Neural cell (in vitro differentiated cells): Measurements from ENCODE around the gene ITGAX. TPM values are rescaled to one million over a fixed set of nuclear protein-coding genes. Genes with fewer than 3 reads are reported as not detected.

Source experiments
- H2AFZ ChIP-seq: fragments of 200-600, 300-800 bp; sonication (generic), shearing (Covaris generic); 2 replicates; pipeline ENCODE4 v1.6.0; 2014; ENCODE audit warnings: low read depth, mild to moderate bottlenecking, antibody characterized with exemption, low read length, moderate library complexity
- H3F3A ChIP-seq: fragments of 200-600 bp; shearing (Covaris generic); 2 replicates; pipeline ENCODE4 v1.6.1; 2016; ENCODE audit warnings: mild to moderate bottlenecking, moderate library complexity, mixed read lengths, antibody characterized with exemption, low read length; ENCODE audit not compliant: insufficient read depth, poor library complexity, severe bottlenecking
- H3K27ac ChIP-seq: fragments of 200-600, 300-800 bp; sonication (generic), shearing (Covaris generic); 2 replicates; pipeline ENCODE4 v1.5.1; 2014; ENCODE audit warnings: mild to moderate bottlenecking, low read length, moderate library complexity
- H3K27me3 ChIP-seq: fragments of 300-800, 200-600 bp; sonication (generic), shearing (Covaris generic); 2 replicates; pipeline ENCODE4 v1.6.0; 2014; ENCODE audit warnings: mild to moderate bottlenecking, low read depth, low read length, moderate library complexity; ENCODE audit not compliant: insufficient read depth
- H3K36me3 ChIP-seq: fragments of 300-800, 200-600 bp; sonication (generic), shearing (Covaris generic); 2 replicates; pipeline ENCODE4 v1.5.1; 2014; ENCODE audit warnings: mild to moderate bottlenecking, antibody characterized with exemption, low read length, moderate library complexity; ENCODE audit not compliant: insufficient read depth
- H3K4me2 ChIP-seq: fragments of 300-800, 200-600 bp; sonication (generic), shearing (Covaris generic); 2 replicates; pipeline ENCODE4 v1.6.0; 2014; ENCODE audit warnings: mild to moderate bottlenecking, low read length
- H3K4me3 ChIP-seq: fragments of 300-800, 200-600 bp; sonication (generic), shearing (Covaris generic); 2 replicates; pipeline ENCODE4 v1.5.1; 2014; ENCODE audit warnings: mild to moderate bottlenecking, low read length, moderate library complexity
- H3K79me2 ChIP-seq: fragments of 200-600 bp; shearing (Covaris generic); replicated peaks from 2 replicates; pipeline ENCODE4 v1.6.0; 2014; ENCODE audit warnings: mild to moderate bottlenecking, low read length, moderate library complexity; ENCODE audit not compliant: insufficient read depth
- H3K9ac ChIP-seq: fragments of 300-800, 200-600 bp; sonication (generic), shearing (Covaris generic); 2 replicates; pipeline ENCODE4 v1.6.1; 2016; ENCODE audit warnings: mild to moderate bottlenecking, low read length, mixed read lengths
- H3K9me2 ChIP-seq: fragments of 200-600 bp; shearing (Covaris generic); 2 replicates; pipeline ENCODE4 v1.6.1; 2016; ENCODE audit warnings: mild to moderate bottlenecking, low read length, mixed read lengths; ENCODE audit not compliant: insufficient read depth
- H3K9me3 ChIP-seq: fragments of 200-600, 300-800 bp; sonication (generic), shearing (Covaris generic); 2 replicates; pipeline ENCODE4 v1.6.1; 2016; ENCODE audit warnings: mild to moderate bottlenecking, mixed run types, low read length, moderate library complexity, mixed read lengths
- H4K20me1 ChIP-seq: fragments of 200-600 bp; shearing (Covaris generic); 2 replicates; pipeline ENCODE4 v1.6.1; 2016; ENCODE audit warnings: mild to moderate bottlenecking, mixed run types; ENCODE audit not compliant: insufficient read depth
- EP300 ChIP-seq: fragments of 450-650 bp; conservative IDR thresholded peaks from 2 replicates; pipeline ENCODE4 v1.6.1; 2014; ENCODE audit warnings: antibody characterized with exemption, mild to moderate bottlenecking, moderate library complexity; ENCODE audit not compliant: poor library complexity, severe bottlenecking
- EZH2 ChIP-seq: fragments of 200-600, 300-800 bp; shearing (Covaris generic), sonication (generic); IDR thresholded peaks from 2 replicates; pipeline ENCODE4 v1.6.1; 2014; ENCODE audit warnings: antibody characterized with exemption, low read length, borderline replicate concordance, mild to moderate bottlenecking; ENCODE audit not compliant: insufficient read depth, poor library complexity, severe bottlenecking
- MXI1 ChIP-seq: fragments of 450-650 bp; conservative IDR thresholded peaks from 2 replicates; pipeline ENCODE4 v1.6.1; 2014; ENCODE audit warnings: antibody characterized with exemption, mild to moderate bottlenecking; ENCODE audit not compliant: poor library complexity, severe bottlenecking
- POLR2AphosphoS5 ChIP-seq: IDR thresholded peaks from 2 replicates; pipeline ENCODE4 v1.6.1; 2012
- RAD21 ChIP-seq: fragments of 450-650 bp; conservative IDR thresholded peaks from 2 replicates; pipeline ENCODE4 v1.6.1; 2014; ENCODE audit warnings: antibody characterized with exemption, mild to moderate bottlenecking, moderate library complexity
- SMC3 ChIP-seq: fragments of 450-650 bp; conservative IDR thresholded peaks from 2 replicates; pipeline ENCODE4 v1.6.1; 2014; ENCODE audit warnings: antibody characterized with exemption, mild to moderate bottlenecking, moderate library complexity; ENCODE audit not compliant: poor library complexity
- TAF1 ChIP-seq: IDR thresholded peaks from 2 replicates; pipeline ENCODE4 v1.6.1; 2012; ENCODE audit warnings: low read depth
- polyA plus RNA-seq: library from polyadenylated mRNA; depleted of rRNA; stranded (reverse); fragments of >200 nt; gene quantifications from 2 replicates; pipeline ENCODE4 v1.2.3, GENCODE V29; 2014
- TF ChIP-seq, protein P1 (sequence below): fragments of 450-650 bp; IDR thresholded peaks from 2 replicates; pipeline ENCODE4 v1.5.1; 2014; ENCODE audit warnings: antibody characterized with exemption, mild to moderate bottlenecking, moderate library complexity; ENCODE audit not compliant: poor library complexity, severe bottlenecking
- TF ChIP-seq, protein P2 (sequence below): IDR thresholded peaks from 2 replicates; pipeline ENCODE4 v1.6.1; 2012; ENCODE audit warnings: borderline replicate concordance

Gene ITGAX
- polyA plus RNA-seq, 1 donor from 2014 or later = not detected

DNA sequence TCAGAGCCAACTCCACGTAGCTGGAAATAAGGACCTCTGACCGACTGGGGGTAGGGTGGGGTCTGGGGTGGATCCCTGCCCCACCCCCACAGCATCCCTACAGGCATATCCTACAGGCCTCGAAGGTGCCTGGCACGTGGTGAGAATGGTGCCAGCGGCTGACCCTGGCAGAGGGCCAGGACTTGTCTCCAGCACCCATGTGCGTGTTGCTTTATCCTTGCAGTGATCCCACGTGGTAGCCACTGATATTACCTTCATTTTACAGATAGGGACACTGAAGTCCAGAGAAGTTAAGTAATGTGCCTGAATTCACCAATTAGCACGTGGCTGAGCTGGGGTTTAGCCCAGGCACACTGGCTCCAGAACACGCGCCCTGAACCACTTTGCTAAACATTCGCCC is 46.5 kb downstream of the ITGAX start:
- H3F3A ChIP-seq = no peaks in the 10 kb centered on the region
- H2AFZ ChIP-seq = no peak overlapping the region
- H3K4me3 ChIP-seq = no peak overlapping the region
- no peak overlapping the region for H3K9ac ChIP-seq
- H3K79me2 ChIP-seq = no peaks in the 10 kb centered on the region
- no peak overlapping the region for H3K4me2 ChIP-seq
- H3K27ac ChIP-seq = no peak overlapping the region
- no peaks in the 10 kb centered on the region for H3K27me3 ChIP-seq
- TF ChIP-seq, protein P1, sequence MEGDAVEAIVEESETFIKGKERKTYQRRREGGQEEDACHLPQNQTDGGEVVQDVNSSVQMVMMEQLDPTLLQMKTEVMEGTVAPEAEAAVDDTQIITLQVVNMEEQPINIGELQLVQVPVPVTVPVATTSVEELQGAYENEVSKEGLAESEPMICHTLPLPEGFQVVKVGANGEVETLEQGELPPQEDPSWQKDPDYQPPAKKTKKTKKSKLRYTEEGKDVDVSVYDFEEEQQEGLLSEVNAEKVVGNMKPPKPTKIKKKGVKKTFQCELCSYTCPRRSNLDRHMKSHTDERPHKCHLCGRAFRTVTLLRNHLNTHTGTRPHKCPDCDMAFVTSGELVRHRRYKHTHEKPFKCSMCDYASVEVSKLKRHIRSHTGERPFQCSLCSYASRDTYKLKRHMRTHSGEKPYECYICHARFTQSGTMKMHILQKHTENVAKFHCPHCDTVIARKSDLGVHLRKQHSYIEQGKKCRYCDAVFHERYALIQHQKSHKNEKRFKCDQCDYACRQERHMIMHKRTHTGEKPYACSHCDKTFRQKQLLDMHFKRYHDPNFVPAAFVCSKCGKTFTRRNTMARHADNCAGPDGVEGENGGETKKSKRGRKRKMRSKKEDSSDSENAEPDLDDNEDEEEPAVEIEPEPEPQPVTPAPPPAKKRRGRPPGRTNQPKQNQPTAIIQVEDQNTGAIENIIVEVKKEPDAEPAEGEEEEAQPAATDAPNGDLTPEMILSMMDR = no peak
- TF ChIP-seq POLR2AphosphoS5 (no peak), RAD21 (no peak), EZH2 (no peak), EP300 (no peak), MXI1 (no peak), SMC3 (no peak), TAF1 (no peak)
- TF ChIP-seq, protein P2, sequence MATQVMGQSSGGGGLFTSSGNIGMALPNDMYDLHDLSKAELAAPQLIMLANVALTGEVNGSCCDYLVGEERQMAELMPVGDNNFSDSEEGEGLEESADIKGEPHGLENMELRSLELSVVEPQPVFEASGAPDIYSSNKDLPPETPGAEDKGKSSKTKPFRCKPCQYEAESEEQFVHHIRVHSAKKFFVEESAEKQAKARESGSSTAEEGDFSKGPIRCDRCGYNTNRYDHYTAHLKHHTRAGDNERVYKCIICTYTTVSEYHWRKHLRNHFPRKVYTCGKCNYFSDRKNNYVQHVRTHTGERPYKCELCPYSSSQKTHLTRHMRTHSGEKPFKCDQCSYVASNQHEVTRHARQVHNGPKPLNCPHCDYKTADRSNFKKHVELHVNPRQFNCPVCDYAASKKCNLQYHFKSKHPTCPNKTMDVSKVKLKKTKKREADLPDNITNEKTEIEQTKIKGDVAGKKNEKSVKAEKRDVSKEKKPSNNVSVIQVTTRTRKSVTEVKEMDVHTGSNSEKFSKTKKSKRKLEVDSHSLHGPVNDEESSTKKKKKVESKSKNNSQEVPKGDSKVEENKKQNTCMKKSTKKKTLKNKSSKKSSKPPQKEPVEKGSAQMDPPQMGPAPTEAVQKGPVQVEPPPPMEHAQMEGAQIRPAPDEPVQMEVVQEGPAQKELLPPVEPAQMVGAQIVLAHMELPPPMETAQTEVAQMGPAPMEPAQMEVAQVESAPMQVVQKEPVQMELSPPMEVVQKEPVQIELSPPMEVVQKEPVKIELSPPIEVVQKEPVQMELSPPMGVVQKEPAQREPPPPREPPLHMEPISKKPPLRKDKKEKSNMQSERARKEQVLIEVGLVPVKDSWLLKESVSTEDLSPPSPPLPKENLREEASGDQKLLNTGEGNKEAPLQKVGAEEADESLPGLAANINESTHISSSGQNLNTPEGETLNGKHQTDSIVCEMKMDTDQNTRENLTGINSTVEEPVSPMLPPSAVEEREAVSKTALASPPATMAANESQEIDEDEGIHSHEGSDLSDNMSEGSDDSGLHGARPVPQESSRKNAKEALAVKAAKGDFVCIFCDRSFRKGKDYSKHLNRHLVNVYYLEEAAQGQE = no peak
- H4K20me1 ChIP-seq = no peaks in the 10 kb centered on the region
- no peaks in the 10 kb centered on the region for H3K36me3 ChIP-seq
- no peaks in the 10 kb centered on the region for H3K9me2 ChIP-seq
- no peaks in the 10 kb centered on the region for H3K9me3 ChIP-seq

DNA sequence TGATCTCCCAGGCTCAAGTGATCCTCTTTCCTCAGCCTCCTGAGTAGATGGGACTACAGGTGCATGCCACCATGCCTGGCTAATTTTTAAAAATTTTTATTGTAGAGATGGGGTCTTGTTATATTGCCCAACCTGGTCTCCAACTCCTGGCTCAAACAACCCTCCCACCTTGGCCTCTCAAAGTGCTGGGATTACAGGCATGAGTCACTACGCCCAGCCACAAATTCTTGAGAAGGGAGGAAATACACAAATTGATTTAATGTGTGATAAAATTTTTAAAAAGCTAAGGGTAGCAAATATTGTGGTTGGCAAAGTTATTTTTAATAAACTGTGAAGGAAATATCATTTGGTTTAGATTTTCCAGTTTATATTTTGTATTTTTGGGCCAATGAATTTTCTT is 47.7 kb downstream of the ITGAX start:
- H3K9ac ChIP-seq = no peak overlapping the region
- no peaks in the 10 kb centered on the region for H3K27me3 ChIP-seq
- no peak overlapping the region for H2AFZ ChIP-seq
- no peaks in the 10 kb centered on the region for H3K9me2 ChIP-seq
- no peaks in the 10 kb centered on the region for H4K20me1 ChIP-seq
- H3K9me3 ChIP-seq = no peaks in the 10 kb centered on the region
- no peaks in the 10 kb centered on the region for H3K79me2 ChIP-seq
- H3K27ac ChIP-seq = no peak overlapping the region
- H3K36me3 ChIP-seq = no peaks in the 10 kb centered on the region
- no peak overlapping the region for H3K4me2 ChIP-seq
- no peak overlapping the region for H3K4me3 ChIP-seq
- no peak for TF ChIP-seq EP300
- no peak for TF ChIP-seq RAD21
- TF ChIP-seq, protein P1 = no peak
- TF ChIP-seq, protein P2 = no peak
- TF ChIP-seq MXI1 = no peak
- no peak for TF ChIP-seq SMC3
- TF ChIP-seq EZH2 = no peak
- no peaks in the 10 kb centered on the region for H3F3A ChIP-seq
